Transverse colon (tissue), 4 donors: Measurements from ENCODE around the gene SEMA4F. TPM values are rescaled to one million over a fixed set of nuclear protein-coding genes. Genes with fewer than 3 reads are reported as not detected.

Experiments used
- DNase-seq: peaks from one replicate; pipeline ENCODE4 v3.0.0-alpha.2; 2019
- H3K27ac ChIP-seq, 4 donors: fragments of 200-600 bp; sonication (generic); 2 replicates each; pipeline ENCODE4 v1.5.1; 2016 to 2018; ENCODE audit warnings: inconsistent platforms in 4 of 4
- H3K27me3 ChIP-seq: fragments of 200-600 bp; sonication (generic); 2 replicates; pipeline ENCODE4 v1.5.1; 2017; ENCODE audit warnings: inconsistent platforms
- H3K36me3 ChIP-seq, 4 donors: fragments of 200-600 bp; sonication (generic); 2 replicates each; pipeline ENCODE4 v1.5.1; 2017 to 2019; ENCODE audit warnings: inconsistent platforms in 4 of 4
- H3K4me1 ChIP-seq, 4 donors: fragments of 200-600 bp; sonication (generic); 2 replicates each; pipeline ENCODE4 v1.5.1; 2017 to 2020; ENCODE audit warnings: inconsistent platforms in 4 of 4
- H3K4me3 ChIP-seq, 4 donors: fragments of 200-600 bp; sonication (generic); 1 replicate in 1 of 4; 2 replicates in 3 of 4; pipeline versions ENCODE4 v1.5.1 to v1.6.1; 2017 to 2019; ENCODE audit warnings: inconsistent platforms in 4 of 4
- H3K9me3 ChIP-seq, 2 donors: fragments of 200-600 bp; sonication (generic); 2 replicates each; pipeline ENCODE4 v1.5.1; 2017 to 2019; ENCODE audit warnings: inconsistent platforms in 2 of 2
- CTCF ChIP-seq, 5 experiments: fragments of 200-600 bp in 3 of 5; fragments of 450-650 bp in 2 of 5; sonication (generic) in 3 of 5; IDR thresholded peaks; 1 replicate in 2 of 5; 2 replicates in 3 of 5; pipeline ENCODE4 v1.5.1; 2016 to 2017; ENCODE audit warnings: antibody characterized with exemption in 5 of 5, inconsistent platforms in 3 of 5, mild to moderate bottlenecking in 2 of 5, moderate library complexity in 1 of 5
- EP300 ChIP-seq: sonication (generic); formaldehyde crosslinking; IDR thresholded peaks from one replicate; pipeline ENCODE4 v1.6.1; 2017; ENCODE audit warnings: antibody characterized with exemption, low read depth
- POLR2A ChIP-seq: fragments of 450-650 bp; IDR thresholded peaks from one replicate; pipeline ENCODE4 v1.6.1; 2016; ENCODE audit warnings: antibody characterized with exemption, mild to moderate bottlenecking, moderate library complexity
- POLR2AphosphoS5 ChIP-seq, 3 donors: sonication (generic); formaldehyde crosslinking; IDR thresholded peaks; one replicate each; pipeline ENCODE4 v1.6.1; 2016; ENCODE audit warnings: antibody characterized with exemption in 3 of 3
- WGBS, 2 donors: methylation state at CpG; one replicate each; pipeline ENCODE4 v1.1.5; 2018; ENCODE audit warnings: low coverage in 1 of 2; 5-methylcytosine and 5-hydroxymethylcytosine counted together
- in situ Hi-C, 4 donors: fragments of 200-750 bp; cut with MboI; loops; one replicate each; pipeline versions ENCODE4 v1.15.0 to v1.15.1; 2017; ENCODE audit warnings: low sequenced_read_pairs in 3 of 4, low pct_ligation_motif_present in 1 of 4, low pct_unique_long_range_greater_than_20kb in 1 of 4
- intact Hi-C: fragments of 100-400 bp; cut with DNase I; formaldehyde crosslinking; loops from one replicate; pipeline ENCODE4 v1.15.1; 2023; ENCODE audit warnings: low total_unique reads
- total RNA-seq, 4 donors: library from RNA; depleted of rRNA; stranded (reverse); fragments of >200 nt; gene quantifications; one replicate each; pipeline ENCODE4 v1.1.0, GENCODE V29; 2016

The SEMA4F gene
- total RNA-seq, 4 donors from 2014 or later = 0.75 to 5.7 (median 3.6) TPM

GRCh38 chr2:74694281-74694680 lies 40.2 kb downstream of the SEMA4F start:
- peak overlapping the region; percentile 75 to 80 (median 79) for H3K27ac ChIP-seq
- TF ChIP-seq POLR2A = no peak
- TF ChIP-seq EP300 = no peak
- no peak for TF ChIP-seq CTCF (IDR thresholded peaks at IDR 0.05)
- peak in 1 of 3 donors; percentile 20 for TF ChIP-seq POLR2AphosphoS5 (IDR thresholded peaks at IDR 0.05)
- WGBS, 2 donors = 45 to 80% methylated on average over 1 to 3 of the region's 3 CpGs
- H3K4me1 ChIP-seq = peaks cover 3 to 45% (median 20%) of the 10 kb centered on the region in 4 donors
- H3K4me3 ChIP-seq = no peak overlapping the region
- no peaks in the 10 kb centered on the region for H3K27me3 ChIP-seq
- in situ Hi-C loops = loop anchor here in 1 of 4 donors (25.0 kb wide), 1 partner anchor 918 kb away; no protein-coding TSS in a partner anchor
- DNase-seq = peak; percentile 21
- H3K9me3 ChIP-seq = no peaks in the 10 kb centered on the region
- intact Hi-C loops = no loop called here
- no peaks in the 10 kb centered on the region for H3K36me3 ChIP-seq

- Histone ChIP-seq H3K27ac (peak overlapping the region; percentile 75 to 80 (median 79)), H3K27me3 (no peaks in the 10 kb centered on the region), H3K36me3 (no peaks in the 10 kb centered on the region), H3K4me1 (peaks cover 3 to 45% (median 20%) of the 10 kb centered on the region in 4 donors), H3K9me3 (no peaks in the 10 kb centered on the region), H3K4me3 (no peak overlapping the region)
- DNase-seq = peak; percentile 62
- intact Hi-C loops = no loop called here
- 43 to 45% methylated on average over 4 of the region's 4 CpGs for WGBS, 2 donors
- peak in 2 of 3 donors; percentile 31 to 72 for TF ChIP-seq POLR2AphosphoS5 (IDR thresholded peaks at IDR 0.05)
- TF ChIP-seq CTCF (IDR thresholded peaks at IDR 0.05) = no peak
- peak; percentile 39 for TF ChIP-seq POLR2A
- in situ Hi-C loops = loop anchor here in 1 of 4 donors (25.0 kb wide), 1 partner anchor 917 kb away; no protein-coding TSS in a partner anchor
These were observed 41.6 kb downstream of the SEMA4F start for GRCh38 chr2:74695663-74696062.

GRCh38 chr2:74696829-74697228 lies 42.8 kb downstream of the SEMA4F start:
- intact Hi-C loops (no loop called here), in situ Hi-C loops (loop anchor here in 1 of 4 donors (25.0 kb wide), 1 partner anchor 915 kb away; no protein-coding TSS in a partner anchor)
- WGBS, 2 donors = 45 to 57% methylated on average over 2 of the region's 2 CpGs
- DNase-seq = no peak
- H3K4me3 ChIP-seq = no peak overlapping the region
- H3K27ac ChIP-seq = peak overlapping the region in 2 of 4 donors; percentile 1 to 79
- peak in 1 of 3 donors; percentile 34 for TF ChIP-seq POLR2AphosphoS5 (IDR thresholded peaks at IDR 0.05)
- no peak for TF ChIP-seq POLR2A
- TF ChIP-seq EP300 = no peak
- H3K27me3 ChIP-seq = no peaks in the 10 kb centered on the region
- H3K36me3 ChIP-seq = no peaks in the 10 kb centered on the region
- peaks cover 3 to 48% (median 19%) of the 10 kb centered on the region in 4 donors for H3K4me1 ChIP-seq
- H3K9me3 ChIP-seq = no peaks in the 10 kb centered on the region

GRCh38 chr2:74700643-74701372 lies 46.8 kb downstream of the SEMA4F start:
- WGBS, 2 donors = 83 to 100% methylated on average over 1 to 2 of the region's 2 CpGs
- H3K36me3 ChIP-seq = no peaks in the 10 kb centered on the region
- no peaks in the 10 kb centered on the region for H3K27me3 ChIP-seq
- no peak overlapping the region for H3K27ac ChIP-seq
- TF ChIP-seq POLR2A (no peak), CTCF (IDR thresholded peaks at IDR 0.05) (no peak), POLR2AphosphoS5 (IDR thresholded peaks at IDR 0.05) (no peak), EP300 (no peak)
- no peak overlapping the region for H3K4me3 ChIP-seq
- no peak for DNase-seq
- H3K4me1 ChIP-seq = peaks cover 0 to 23% (median 4%) of the 10 kb centered on the region in 4 donors
- intact Hi-C loops (no loop called here), in situ Hi-C loops (loop anchor here in 1 of 4 donors (5.0 kb wide), 1 partner anchor 176 kb away; no protein-coding TSS in a partner anchor)
- no peaks in the 10 kb centered on the region for H3K9me3 ChIP-seq
